Measurements from ENCODE around the gene WBP2.
A peak's percentile ranks its signal among the peaks of the same experiment; 100 is the strongest.
"Not testable (repeated sequence)": the region's sequence is repeated elsewhere in the genome, so short reads cannot be mapped to it uniquely, and the experiment has no call there.

Gene WBP2

DNA sequence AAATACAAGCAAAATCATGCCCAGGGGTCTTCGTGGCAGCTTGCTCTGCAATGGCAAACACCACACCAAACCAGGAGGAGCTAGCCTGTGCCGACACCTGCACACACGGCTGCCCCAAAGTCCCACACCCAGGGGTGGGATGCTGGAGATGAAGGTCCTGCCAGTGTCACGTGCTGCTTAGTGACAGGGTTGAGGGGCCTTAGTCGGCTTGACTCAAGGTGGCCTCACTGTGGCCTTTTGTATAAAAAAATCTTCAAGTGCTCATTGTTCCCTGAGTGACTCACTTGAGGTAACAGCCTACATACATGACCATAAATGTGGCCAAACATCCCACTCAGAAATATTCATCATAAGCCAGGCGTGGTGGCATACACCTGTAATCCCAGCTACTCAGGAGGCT lies 34.3 kb upstream of the WBP2 start:
- Histone ChIP-seq H3K4me1 (ENCODE audit: control extremely low read depth in 1 of 4, control insufficient read depth in 4 of 4, insufficient read depth in 4 of 4, low read length in 3 of 4) (peaks cover 0 to 12% (median 6%) of the 10 kb centered on the region in 4 experiments), H3K4me3 (ENCODE audit: control insufficient read depth in 1 of 7, extremely low read depth in 1 of 7, insufficient read depth in 4 of 7, low read depth in 2 of 7, low read length in 6 of 7) (no peak overlapping the region), H3K27me3 (replicated peaks in 2 of 5; ENCODE audit: control insufficient read depth in 4 of 5, insufficient read depth in 5 of 5, low read length in 4 of 5) (no peaks in the 10 kb centered on the region), H3K36me3 (ENCODE audit: control insufficient read depth in 4 of 4, insufficient read depth in 4 of 4, low read length in 3 of 4) (peaks cover 6 to 54% (median 32%) of the 10 kb centered on the region in 4 experiments), H3K9me3 (ENCODE audit: control extremely low read depth in 1 of 5, control insufficient read depth in 4 of 5, insufficient read depth in 2 of 5, low read depth in 1 of 5, low read length in 4 of 5) (no peaks in the 10 kb centered on the region), H3K27ac (ENCODE audit: insufficient read depth in 1 of 2, low read depth in 1 of 2, low read length in 2 of 2, poor library complexity in 1 of 2, severe bottlenecking in 2 of 2) (no peak overlapping the region)
- WGBS (ENCODE audit: insufficient coverage): 72% methylated on average over 5 of the region's 6 CpGs
- DNase-seq: peak in 2 of 3 donors; percentile 25 to 26
- POLR2A ChIA-PET: no interaction called here
- CTCF ChIA-PET: interaction anchor here (2.1 to 15.2 kb wide), 2 partner anchors 13 to 140 kb away, joined by 4 to 173 read pairs; partner anchors contain the start of gene TRIM47

- CTCF ChIA-PET: interaction anchor here (2.1 to 15.2 kb wide), 2 partner anchors 12 to 139 kb away, joined by 4 to 173 read pairs; partner anchors contain the start of gene TRIM47
These were observed 33.3 kb upstream of the WBP2 start for GRCh38 chr17:75888484-75888883.

DNA sequence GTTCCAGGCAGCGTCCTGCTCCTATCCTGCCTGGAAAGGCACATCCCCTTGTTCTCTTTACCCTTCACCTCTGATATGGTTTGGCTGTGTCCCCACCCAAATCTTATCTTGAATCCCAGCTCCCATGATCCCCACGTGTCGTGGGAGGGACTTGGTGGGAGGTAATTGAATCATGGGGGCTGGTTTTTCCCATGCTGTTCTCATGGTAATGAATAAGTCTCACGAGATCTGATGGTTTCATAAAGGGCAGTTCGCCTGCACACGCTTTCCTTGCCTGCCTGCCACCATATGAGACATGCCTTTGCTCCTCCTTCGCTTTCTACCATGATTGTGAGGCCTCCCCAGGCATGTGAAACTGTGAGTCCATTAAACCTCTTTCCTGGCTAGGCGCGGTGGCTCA lies 30.7 kb upstream of the WBP2 start:
- 94% methylated on average over 4 of the region's 9 CpGs for WGBS (ENCODE audit: insufficient coverage)
- peaks cover 6 to 19% (median 16%) of the 10 kb centered on the region in 4 experiments for H3K36me3 ChIP-seq (ENCODE audit: control insufficient read depth in 4 of 4, insufficient read depth in 4 of 4, low read length in 3 of 4)
- H3K27ac ChIP-seq (ENCODE audit: insufficient read depth in 1 of 2, low read depth in 1 of 2, low read length in 2 of 2, poor library complexity in 1 of 2, severe bottlenecking in 2 of 2); H3K27me3 ChIP-seq (replicated peaks in 2 of 5; ENCODE audit: control insufficient read depth in 4 of 5, insufficient read depth in 5 of 5, low read length in 4 of 5); H3K4me3 ChIP-seq (ENCODE audit: control insufficient read depth in 1 of 7, extremely low read depth in 1 of 7, insufficient read depth in 4 of 7, low read depth in 2 of 7, low read length in 6 of 7); DNase-seq; H3K9me3 ChIP-seq (ENCODE audit: control extremely low read depth in 1 of 5, control insufficient read depth in 4 of 5, insufficient read depth in 2 of 5, low read depth in 1 of 5, low read length in 4 of 5): not testable (repeated sequence)
- ChIA-PET CTCF (interaction anchor here (1.0 to 15.2 kb wide), 5 partner anchors 9 to 42 kb away, joined by 3 to 173 read pairs (median 3); partner anchors contain the start of gene TRIM47), POLR2A (interaction anchor here (0.9 kb wide), 1 partner anchor 31 kb away, joined by 5 read pairs; the partner anchor contains the start of gene WBP2)
- H3K4me1 ChIP-seq (ENCODE audit: control extremely low read depth in 1 of 4, control insufficient read depth in 4 of 4, insufficient read depth in 4 of 4, low read length in 3 of 4): peaks cover 0 to 11% (median 4%) of the 10 kb centered on the region in 4 experiments

More at GRCh38 chr17:75888484-75888883, 33.3 kb upstream of the WBP2 start:
- POLR2A ChIA-PET: no interaction called here
- H3K27me3 ChIP-seq (replicated peaks in 2 of 5; ENCODE audit: control insufficient read depth in 4 of 5, insufficient read depth in 5 of 5, low read length in 4 of 5): no peaks in the 10 kb centered on the region
- H3K27ac ChIP-seq (ENCODE audit: insufficient read depth in 1 of 2, low read depth in 1 of 2, low read length in 2 of 2, poor library complexity in 1 of 2, severe bottlenecking in 2 of 2): no peak overlapping the region
- peaks cover 6 to 45% (median 30%) of the 10 kb centered on the region in 4 experiments for H3K36me3 ChIP-seq (ENCODE audit: control insufficient read depth in 4 of 4, insufficient read depth in 4 of 4, low read length in 3 of 4)
- H3K4me3 ChIP-seq (ENCODE audit: control insufficient read depth in 1 of 7, extremely low read depth in 1 of 7, insufficient read depth in 4 of 7, low read depth in 2 of 7, low read length in 6 of 7): no peak overlapping the region
- H3K9me3 ChIP-seq (ENCODE audit: control extremely low read depth in 1 of 5, control insufficient read depth in 4 of 5, insufficient read depth in 2 of 5, low read depth in 1 of 5, low read length in 4 of 5): no peaks in the 10 kb centered on the region
- H3K4me1 ChIP-seq (ENCODE audit: control extremely low read depth in 1 of 4, control insufficient read depth in 4 of 4, insufficient read depth in 4 of 4, low read length in 3 of 4): peaks cover 0 to 6% (median 4%) of the 10 kb centered on the region in 4 experiments
- WGBS (ENCODE audit: insufficient coverage): 94% methylated on average over 3 of the region's 6 CpGs
- no peak for DNase-seq

- no peak overlapping the region for H3K27ac ChIP-seq (ENCODE audit: insufficient read depth in 1 of 2, low read depth in 1 of 2, low read length in 2 of 2, poor library complexity in 1 of 2, severe bottlenecking in 2 of 2)
- 36% methylated on average over 5 of the region's 8 CpGs for WGBS (ENCODE audit: insufficient coverage)
- CTCF ChIA-PET: interaction anchor here (1.4 to 15.2 kb wide), 4 partner anchors 9 to 35 kb away, joined by 3 to 173 read pairs (median 4); partner anchors contain the start of gene TRIM47
These were observed 30.3 kb upstream of the WBP2 start for GRCh38 chr17:75885431-75885830.

GRCh38 chr17:75881678-75882454 lies 26.7 kb upstream of the WBP2 start:
- H3K4me1 ChIP-seq (ENCODE audit: control extremely low read depth in 1 of 4, control insufficient read depth in 4 of 4, insufficient read depth in 4 of 4, low read length in 3 of 4): peaks cover 0 to 33% (median 25%) of the 10 kb centered on the region in 4 experiments
- 88% methylated on average over 14 of the region's 15 CpGs for WGBS (ENCODE audit: insufficient coverage)
- ChIA-PET CTCF (interaction anchor here (0.8 to 13.2 kb wide), 5 partner anchors 9 to 22 kb away, joined by 3 to 214 read pairs (median 5); partner anchors contain the start of gene WBP2), POLR2A (no interaction called here)
- no peaks in the 10 kb centered on the region for H3K27me3 ChIP-seq (replicated peaks in 2 of 5; ENCODE audit: control insufficient read depth in 4 of 5, insufficient read depth in 5 of 5, low read length in 4 of 5)
- H3K36me3 ChIP-seq (ENCODE audit: control insufficient read depth in 4 of 4, insufficient read depth in 4 of 4, low read length in 3 of 4): peaks cover 0 to 4% (median 2%) of the 10 kb centered on the region in 4 experiments
- peak in 2 of 3 donors; percentile 21 to 35 for DNase-seq
- no peaks in the 10 kb centered on the region for H3K9me3 ChIP-seq (ENCODE audit: control extremely low read depth in 1 of 5, control insufficient read depth in 4 of 5, insufficient read depth in 2 of 5, low read depth in 1 of 5, low read length in 4 of 5)
- no peak overlapping the region for H3K27ac ChIP-seq (ENCODE audit: insufficient read depth in 1 of 2, low read depth in 1 of 2, low read length in 2 of 2, poor library complexity in 1 of 2, severe bottlenecking in 2 of 2)
- no peak overlapping the region for H3K4me3 ChIP-seq (ENCODE audit: control insufficient read depth in 1 of 7, extremely low read depth in 1 of 7, insufficient read depth in 4 of 7, low read depth in 2 of 7, low read length in 6 of 7)

More at GRCh38 chr17:75885431-75885830, 30.3 kb upstream of the WBP2 start:
- no peak for DNase-seq
- H3K4me1 ChIP-seq (ENCODE audit: control extremely low read depth in 1 of 4, control insufficient read depth in 4 of 4, insufficient read depth in 4 of 4, low read length in 3 of 4): peaks cover 0 to 11% (median 4%) of the 10 kb centered on the region in 4 experiments
- POLR2A ChIA-PET: interaction anchor here (0.9 kb wide), 1 partner anchor 31 kb away, joined by 5 read pairs; the partner anchor contains the start of gene WBP2
- no peak overlapping the region for H3K4me3 ChIP-seq (ENCODE audit: control insufficient read depth in 1 of 7, extremely low read depth in 1 of 7, insufficient read depth in 4 of 7, low read depth in 2 of 7, low read length in 6 of 7)
- peaks cover 6 to 15% (median 11%) of the 10 kb centered on the region in 4 experiments for H3K36me3 ChIP-seq (ENCODE audit: control insufficient read depth in 4 of 4, insufficient read depth in 4 of 4, low read length in 3 of 4)
- H3K9me3 ChIP-seq (ENCODE audit: control extremely low read depth in 1 of 5, control insufficient read depth in 4 of 5, insufficient read depth in 2 of 5, low read depth in 1 of 5, low read length in 4 of 5): no peaks in the 10 kb centered on the region
- H3K27me3 ChIP-seq (replicated peaks in 2 of 5; ENCODE audit: control insufficient read depth in 4 of 5, insufficient read depth in 5 of 5, low read length in 4 of 5): no peaks in the 10 kb centered on the region

DNA sequence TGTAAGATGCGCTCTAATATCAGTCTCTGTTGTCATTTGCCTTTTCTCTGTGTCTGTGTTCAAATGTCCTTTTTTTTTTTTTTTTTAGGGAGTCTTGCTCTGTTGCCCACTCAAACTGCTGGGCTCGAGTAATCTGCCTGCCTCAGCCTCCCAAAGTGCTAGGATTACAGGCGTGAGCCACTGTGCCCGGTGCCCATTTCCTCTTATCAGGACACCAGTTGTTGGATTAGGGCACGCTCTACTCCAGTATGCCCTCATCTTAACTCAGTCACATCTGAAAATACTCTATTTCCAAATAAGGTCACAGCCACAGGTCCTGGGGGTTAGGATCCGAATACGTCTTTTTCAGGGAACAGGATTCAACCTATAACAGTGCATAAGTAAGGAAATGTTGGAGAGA lies 25.1 kb upstream of the WBP2 start:
- CTCF ChIA-PET: interaction anchor here (0.5 to 13.2 kb wide), 7 partner anchors 7 to 117 kb away, joined by 3 to 214 read pairs (median 3); partner anchors contain the start of genes TRIM65, UNC13D and WBP2
- Histone ChIP-seq H3K27me3 (replicated peaks in 2 of 5; ENCODE audit: control insufficient read depth in 4 of 5, insufficient read depth in 5 of 5, low read length in 4 of 5) (no peaks in the 10 kb centered on the region), H3K4me1 (ENCODE audit: control extremely low read depth in 1 of 4, control insufficient read depth in 4 of 4, insufficient read depth in 4 of 4, low read length in 3 of 4) (peaks cover 0 to 44% (median 38%) of the 10 kb centered on the region in 4 experiments), H3K9me3 (ENCODE audit: control extremely low read depth in 1 of 5, control insufficient read depth in 4 of 5, insufficient read depth in 2 of 5, low read depth in 1 of 5, low read length in 4 of 5) (no peaks in the 10 kb centered on the region), H3K27ac (ENCODE audit: insufficient read depth in 1 of 2, low read depth in 1 of 2, low read length in 2 of 2, poor library complexity in 1 of 2, severe bottlenecking in 2 of 2) (no peak overlapping the region), H3K4me3 (ENCODE audit: control insufficient read depth in 1 of 7, extremely low read depth in 1 of 7, insufficient read depth in 4 of 7, low read depth in 2 of 7, low read length in 6 of 7) (no peak overlapping the region), H3K36me3 (ENCODE audit: control insufficient read depth in 4 of 4, insufficient read depth in 4 of 4, low read length in 3 of 4) (peaks cover 0 to 1% (median 0%) of the 10 kb centered on the region in 4 experiments)
- WGBS (ENCODE audit: insufficient coverage): 100% methylated on average over 5 of the region's 7 CpGs
- no peak for DNase-seq
- POLR2A ChIA-PET: no interaction called here

Data from common myeloid progenitor, CD34-positive (primary cell).